ENCODE results near the gene CABLES2.

DNA sequence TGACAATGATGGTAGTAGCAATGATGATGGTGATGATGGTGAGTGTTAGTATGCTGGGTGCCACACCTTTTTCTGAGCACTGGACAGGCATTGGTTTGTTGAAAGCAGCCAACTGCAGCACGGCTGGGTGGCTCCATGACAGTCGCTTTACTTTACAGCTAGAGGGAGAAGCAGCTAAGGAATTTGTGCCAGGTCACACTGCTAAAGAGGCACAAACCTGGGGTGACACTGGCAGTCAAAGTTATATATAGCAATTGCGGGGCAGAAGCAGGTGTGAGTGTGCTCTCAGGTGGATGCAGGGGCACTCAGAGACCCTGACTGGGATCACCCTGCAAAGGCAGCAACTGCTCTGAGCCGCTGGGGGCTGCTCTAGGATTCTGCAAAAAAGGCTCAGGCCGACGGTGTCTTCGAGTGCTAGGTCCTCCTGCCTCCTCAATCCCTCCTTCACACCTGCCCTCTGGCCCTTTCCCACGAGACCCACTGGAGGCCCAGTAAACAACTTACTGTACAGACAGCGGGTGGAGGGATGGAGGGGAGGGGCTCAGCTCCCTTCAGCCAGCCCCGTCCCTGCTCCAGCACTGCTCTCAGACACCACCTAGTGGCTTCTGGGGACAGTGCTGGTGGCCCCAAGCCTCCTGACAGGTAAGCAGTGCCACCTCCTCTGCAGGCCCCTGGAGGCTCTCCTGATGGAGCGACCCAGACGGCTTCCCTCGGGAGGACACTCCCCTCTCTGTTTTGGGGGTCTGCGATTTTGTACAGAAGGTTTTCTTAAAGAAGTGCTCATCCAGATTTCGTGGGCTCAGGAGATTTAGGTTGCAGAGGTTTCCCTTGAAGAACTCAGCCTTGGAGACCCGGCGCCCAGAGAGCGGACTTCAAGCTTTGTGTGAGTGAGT, 24.5 kb downstream of the CABLES2 start:
- TF ChIP-seq CTCF (conservative IDR thresholded peaks at IDR 0.05; ENCODE audit: low read length), result peak; percentile 83
- TF ChIP-seq EZH2phosphoT487 (IDR thresholded peaks at IDR 0.05; ENCODE audit: borderline replicate concordance), result no peak
